ENCODE data around the gene SPACA6.
"Not testable (repeated sequence)": the region's sequence is repeated elsewhere in the genome, so short reads cannot be mapped to it uniquely, and the experiment has no call there.

The SPACA6 gene

GRCh38 chr19:51693260-51693659, at the start of gene SPACA6:
Gene SPACA6 (plus strand): TSS chr19:51693330. CDS start chr19:51693527, 197 bp downstream.
- no peak for DNase-seq

- DNase-seq, result no peak
These were observed 48.4 kb upstream of the SPACA6 start for GRCh38 chr19:51644636-51645271.

- not testable (repeated sequence) for DNase-seq
These were observed 46.4 kb upstream of the SPACA6 start, which contains the start of gene SIGLEC14 for GRCh38 chr19:51646730-51647129. Gene SIGLEC14 (minus strand): TSS chr19:51646825. CDS start chr19:51646759, 66 bp downstream.

GRCh38 chr19:51647318-51647717, 45.8 kb upstream of the SPACA6 start:
- DNase-seq, result no peak

- DNase-seq, result no peak
These were observed 41.8 kb upstream of the SPACA6 start for GRCh38 chr19:51651216-51651846.

GRCh38 chr19:51652266-51652665, 40.9 kb upstream of the SPACA6 start:
- DNase-seq, result no peak

- no peak for DNase-seq
These were observed 40.0 kb upstream of the SPACA6 start for GRCh38 chr19:51653162-51653561.

- DNase-seq, result no peak
These were observed 38.3 kb upstream of the SPACA6 start for GRCh38 chr19:51654783-51655182.

GRCh38 chr19:51660975-51661600, 32.0 kb upstream of the SPACA6 start:
- no peak for DNase-seq

GRCh38 chr19:51663650-51664049, 29.5 kb upstream of the SPACA6 start:
- no peak for DNase-seq

GRCh38 chr19:51664131-51664530, 29.0 kb upstream of the SPACA6 start:
- DNase-seq, result no peak

- DNase-seq, result no peak
These were observed 28.1 kb upstream of the SPACA6 start for GRCh38 chr19:51664997-51665396.

GRCh38 chr19:51668216-51668615, 24.9 kb upstream of the SPACA6 start:
- DNase-seq, result no peak

GRCh38 chr19:51675911-51676565, 17.1 kb upstream of the SPACA6 start:
- DNase-seq, result not testable (repeated sequence)

- DNase-seq, result no peak
These were observed 16.5 kb upstream of the SPACA6 start for GRCh38 chr19:51676566-51677083.

GRCh38 chr19:51680474-51680873, 12.7 kb upstream of the SPACA6 start:
- no peak for DNase-seq

- DNase-seq, result no peak
These were observed 11.7 kb upstream of the SPACA6 start for GRCh38 chr19:51681286-51681941.

GRCh38 chr19:51686171-51686570, 7.0 kb upstream of the SPACA6 start:
- DNase-seq, result no peak

- DNase-seq, result no peak
These were observed 5.1 kb upstream of the SPACA6 start for GRCh38 chr19:51687791-51688670.

GRCh38 chr19:51688671-51689571, 4.2 kb upstream of the SPACA6 start:
- no peak for DNase-seq

Data from NCI-H345 (cell line).